Esophagus squamous epithelium (tissue), 4 donors: Measurements from ENCODE around the gene MLLT3.

Experiments used
- CTCF ChIP-seq, 6 experiments: fragments of 450-650 bp in 4 of 6; fragments of 200-600 bp in 2 of 6; sonication (generic) in 2 of 6; IDR thresholded peaks; one replicate each; pipeline ENCODE4 v1.5.1; 2016 to 2019; ENCODE audit warnings: antibody characterized with exemption in 6 of 6, mild to moderate bottlenecking in 4 of 6, moderate library complexity in 4 of 6
- POLR2A ChIP-seq, 4 donors: fragments of 450-650 bp; IDR thresholded peaks; one replicate each; pipeline ENCODE4 v1.6.1; 2017; ENCODE audit warnings: antibody characterized with exemption in 4 of 4, mild to moderate bottlenecking in 4 of 4, moderate library complexity in 3 of 4

DNA sequence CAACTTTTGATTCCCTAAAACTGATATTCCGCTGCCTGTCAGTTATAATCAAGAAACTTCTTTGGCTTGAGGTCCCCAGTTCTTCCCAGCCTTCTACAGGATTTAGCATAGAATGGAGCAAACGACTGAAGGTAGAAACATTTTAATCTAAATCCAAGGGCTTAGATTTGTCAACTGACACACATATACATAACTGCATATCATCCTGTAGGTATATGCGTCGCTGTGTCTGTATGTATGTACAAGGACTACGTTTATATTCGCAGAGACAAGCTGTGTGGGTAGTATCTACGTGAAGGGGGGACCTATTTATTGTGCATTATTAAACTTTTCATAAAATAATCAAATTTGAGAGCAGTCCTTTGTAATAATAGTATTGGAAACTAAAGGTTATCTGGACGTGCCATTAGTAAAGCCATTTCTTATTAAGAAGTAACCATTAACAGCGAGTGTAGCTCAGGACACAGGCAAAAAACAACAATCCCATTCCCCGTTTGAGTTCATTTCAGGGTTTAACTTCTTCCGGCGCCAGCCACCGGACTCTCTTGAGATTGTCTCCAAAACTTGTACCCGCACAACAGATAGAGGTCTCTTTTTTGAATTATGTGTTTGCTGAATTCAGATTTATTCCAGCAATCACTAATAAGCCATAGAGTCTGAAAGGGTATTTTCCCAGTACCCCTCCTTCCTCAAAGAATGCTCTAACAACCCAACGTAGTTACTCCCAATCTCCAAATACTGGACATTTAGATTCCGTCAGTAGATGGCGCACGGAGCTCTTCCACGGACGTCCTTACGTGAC is 2.1 kb upstream of the MLLT3 start:
- TF ChIP-seq CTCF (IDR thresholded peaks at IDR 0.05), result peak; percentile 48 to 74 (median 72)
- TF ChIP-seq POLR2A (IDR thresholded peaks at IDR 0.05), result no peak
